Measurements from ENCODE around the gene GMPPA.

GMPPA gene

DNA sequence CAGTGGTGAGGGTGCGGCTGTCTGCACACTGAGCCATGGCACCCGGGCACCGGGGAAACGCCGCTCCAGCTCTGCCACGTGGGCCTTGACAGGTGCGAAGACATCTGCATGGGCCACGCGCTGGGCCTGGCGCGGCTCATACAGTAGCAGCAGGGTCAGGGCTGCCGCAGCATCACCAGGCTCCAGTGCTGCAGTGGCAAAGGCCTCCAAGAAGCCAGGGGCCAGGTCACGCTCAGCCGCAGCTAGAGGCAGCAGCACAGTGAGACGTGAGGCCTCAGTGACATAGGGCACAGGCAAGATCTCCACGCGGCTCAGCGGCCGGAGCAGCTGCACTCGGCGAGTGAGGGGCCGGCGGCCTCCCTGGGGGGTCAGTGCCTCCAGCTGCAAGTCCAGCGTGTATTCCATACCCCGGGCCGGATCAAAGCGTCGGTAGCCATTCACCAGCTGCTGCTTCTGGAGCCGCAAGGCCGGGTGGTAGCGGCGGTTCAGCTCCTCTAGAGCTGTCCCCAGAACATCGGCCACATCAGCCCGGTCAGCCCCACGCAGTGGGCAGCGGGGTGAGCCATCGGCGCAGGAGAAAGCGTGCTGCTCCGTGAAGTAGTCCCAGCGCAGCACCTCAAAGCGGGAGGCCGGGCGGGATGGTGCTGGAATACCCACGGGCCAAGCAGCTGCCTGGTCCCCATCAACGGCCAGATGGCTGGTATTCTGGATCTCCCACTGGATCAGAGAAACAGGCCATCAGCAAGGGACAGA, 41.4 kb downstream of the GMPPA start:
- no peak for DNase-seq (ENCODE audit: low read depth, low spot score)

GRCh38 chr2:219540784-219541504, 42.3 kb downstream of the GMPPA start:
- no peak for DNase-seq (ENCODE audit: low read depth, low spot score)

DNA sequence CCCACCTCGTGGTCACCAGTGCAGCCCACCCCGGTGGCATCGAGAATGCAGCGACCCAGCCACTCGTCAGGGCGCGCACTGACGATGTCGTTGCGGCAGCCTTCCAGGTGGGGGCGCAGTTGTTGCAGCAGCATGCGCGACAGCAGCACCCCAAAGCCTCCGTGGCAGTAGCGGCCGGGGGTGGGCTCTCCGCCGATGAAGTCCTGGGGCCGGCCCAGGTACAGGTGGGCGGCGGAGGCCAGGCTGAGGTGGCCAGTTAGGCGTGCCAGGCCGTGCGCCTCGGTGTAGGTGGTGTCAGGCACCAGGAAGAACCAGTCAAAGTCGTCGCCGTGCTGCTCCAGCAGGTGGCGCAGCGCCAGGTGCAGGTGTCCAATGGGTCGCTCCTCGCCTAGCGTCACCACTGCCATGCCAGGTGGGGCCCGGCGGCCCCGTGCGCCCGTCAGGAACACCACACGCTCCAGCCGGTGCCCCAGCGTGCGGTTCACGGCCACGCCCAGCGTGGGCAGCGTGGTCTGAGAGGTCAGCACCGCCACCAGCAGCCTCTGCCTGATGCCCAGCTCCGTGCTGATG, 43.0 kb downstream of the GMPPA start:
- no peak for DNase-seq (ENCODE audit: low read depth, low spot score)

GRCh38 chr2:219542931-219543595, 44.4 kb downstream of the GMPPA start:
- no peak for DNase-seq (ENCODE audit: low read depth, low spot score)

DNA sequence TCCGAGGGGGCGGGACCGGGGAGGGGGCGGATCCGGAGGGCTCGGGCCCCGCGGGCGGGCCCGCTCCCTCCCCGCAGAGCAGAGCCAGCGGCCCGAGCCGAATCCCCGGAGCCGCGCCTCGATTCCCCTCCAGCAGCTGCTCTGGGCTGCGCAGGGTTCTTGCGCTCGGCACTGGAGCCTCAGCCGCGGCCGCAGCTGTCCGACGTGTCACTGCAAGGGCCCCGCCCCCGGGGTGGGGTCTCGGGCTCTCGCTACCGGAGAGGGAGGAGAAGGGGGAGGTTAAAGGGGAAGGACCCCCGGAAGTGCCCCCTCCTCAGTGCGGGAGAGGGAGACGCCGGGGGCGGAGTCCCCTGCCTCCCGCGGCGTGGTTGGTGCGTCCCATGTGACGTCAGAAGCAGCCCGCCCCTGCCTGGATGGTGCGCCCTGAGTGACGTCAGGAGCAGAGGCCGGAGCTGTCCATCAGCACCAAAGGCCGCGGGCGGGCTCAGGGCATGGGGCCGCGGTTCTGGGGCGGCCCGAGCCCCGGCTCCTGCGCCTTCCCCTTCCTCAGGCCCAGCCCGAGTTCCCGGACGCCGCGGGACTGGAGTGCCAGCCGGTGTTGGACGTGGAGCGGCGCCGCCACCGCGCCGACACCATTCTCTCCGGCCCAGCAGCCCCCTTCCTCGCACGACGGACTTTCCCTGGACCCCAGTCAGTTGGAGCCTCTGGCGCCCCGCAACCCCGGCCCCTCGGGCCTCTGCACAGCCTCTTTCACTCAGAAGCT, 45.1 kb downstream of the GMPPA start, which contains the start of the genes CHPF and TMEM198:
Gene CHPF (minus strand): TSS at position 214 of the 763 bp plus-strand sequence. CDS start 271 bp downstream, outside the sequence.
Gene TMEM198 (plus strand): TSS at position 433 of the 763 bp plus-strand sequence. CDS start 700 bp downstream, outside the sequence.
- peak; percentile 94 for DNase-seq (ENCODE audit: low read depth, low spot score)

GRCh38 chr2:219544567-219544966, 45.9 kb downstream of the GMPPA start:
- DNase-seq (ENCODE audit: low read depth, low spot score) = no peak

DNA sequence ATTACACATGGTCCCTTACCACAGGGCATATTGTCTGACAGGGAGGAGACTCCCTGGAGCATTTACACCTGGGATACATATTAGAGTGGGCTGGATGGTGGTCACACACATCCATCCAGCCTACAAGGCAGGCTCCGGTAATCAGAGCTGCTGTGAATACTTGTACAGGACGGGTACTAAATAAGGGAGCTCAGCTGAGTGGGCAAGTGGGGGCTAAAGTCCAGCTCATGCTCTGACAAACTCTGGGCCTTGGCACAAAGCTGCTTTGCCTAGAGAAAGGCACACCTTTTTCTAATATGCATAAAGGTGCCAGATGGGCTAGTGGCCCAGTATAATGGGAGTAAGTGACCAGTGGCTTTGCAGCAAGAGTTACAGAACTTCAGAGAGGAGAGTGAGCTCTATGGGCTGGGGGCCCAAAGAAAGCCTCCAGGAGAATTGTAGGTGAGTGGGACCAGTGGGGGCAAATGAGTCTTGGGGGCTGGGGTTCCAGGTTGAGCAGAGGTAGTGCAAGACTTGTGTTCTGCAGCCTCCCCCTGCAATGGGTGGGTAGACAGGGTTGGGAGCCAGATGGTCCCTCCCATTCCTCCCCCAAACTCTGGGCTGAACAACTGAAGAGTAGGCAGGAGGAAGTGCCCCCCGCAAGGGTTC, 46.7 kb downstream of the GMPPA start:
- no peak for DNase-seq (ENCODE audit: low read depth, low spot score)

DNA sequence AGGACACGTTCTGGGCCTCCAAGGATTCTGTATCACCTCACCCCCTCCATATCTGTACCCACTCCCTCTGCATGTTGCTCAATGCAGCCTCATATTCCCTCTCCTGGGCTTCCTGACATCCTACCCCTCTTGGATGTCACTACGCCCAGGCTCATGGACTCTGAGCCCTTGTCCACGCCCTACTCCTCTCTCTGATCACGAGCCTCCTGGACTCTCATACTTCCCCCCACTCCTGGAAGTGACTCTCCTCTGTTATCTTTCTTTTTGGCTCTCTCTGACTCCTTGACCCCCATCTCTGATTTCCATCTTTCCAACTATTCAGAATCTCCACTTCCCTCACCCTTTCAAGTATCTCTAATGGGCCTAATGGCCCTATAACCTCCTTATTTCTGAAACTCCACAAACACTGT, 47.3 kb downstream of the GMPPA start:
- no peak for DNase-seq (ENCODE audit: low read depth, low spot score)

DNA sequence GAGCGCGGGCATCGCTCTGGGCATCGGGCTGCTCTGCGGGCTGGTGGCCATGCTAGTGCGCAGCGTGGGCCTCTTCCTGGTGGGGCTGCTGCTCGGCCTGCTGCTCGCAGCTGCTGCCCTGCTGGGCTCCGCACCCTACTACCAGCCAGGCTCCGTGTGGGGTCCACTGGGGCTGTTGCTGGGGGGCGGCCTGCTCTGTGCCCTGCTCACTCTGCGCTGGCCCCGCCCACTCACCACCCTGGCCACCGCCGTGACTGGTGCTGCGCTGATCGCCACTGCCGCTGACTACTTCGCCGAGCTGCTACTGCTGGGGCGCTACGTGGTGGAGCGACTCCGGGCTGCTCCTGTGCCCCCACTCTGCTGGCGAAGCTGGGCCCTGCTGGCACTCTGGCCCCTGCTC, 48.9 kb downstream of the GMPPA start:
- DNase-seq (ENCODE audit: low read depth, low spot score) = no peak

DNA sequence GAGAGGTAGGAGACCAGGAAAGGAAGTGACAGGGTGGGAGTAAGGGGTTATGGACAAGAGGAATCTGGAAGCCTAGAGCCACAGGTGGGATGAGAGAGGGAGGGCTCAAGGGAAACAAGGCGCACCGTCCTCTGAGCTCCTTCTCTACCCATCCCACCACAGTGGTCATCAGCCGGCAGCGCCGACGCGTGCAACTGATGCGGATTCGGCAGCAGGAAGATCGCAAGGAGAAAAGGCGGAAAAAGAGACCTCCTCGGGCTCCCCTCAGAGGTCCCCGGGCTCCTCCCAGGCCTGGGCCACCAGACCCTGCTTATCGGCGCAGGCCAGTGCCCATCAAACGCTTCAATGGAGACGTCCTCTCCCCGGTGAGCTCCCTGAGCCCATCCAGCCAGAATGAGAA, 50.3 kb downstream of the GMPPA start:
- DNase-seq (ENCODE audit: low read depth, low spot score) = no peak

- DNase-seq (ENCODE audit: low read depth, low spot score) = no peak
These were observed 50.9 kb downstream of the GMPPA start for GRCh38 chr2:219549619-219550018.

- no peak for DNase-seq (ENCODE audit: low read depth, low spot score)
These were observed 53.0 kb downstream of the GMPPA start for GRCh38 chr2:219551441-219552381.

GRCh38 chr2:219552382-219553167, 53.9 kb downstream of the GMPPA start:
- DNase-seq (ENCODE audit: low read depth, low spot score) = peak; percentile 46

- no peak for DNase-seq (ENCODE audit: low read depth, low spot score)
These were observed 54.4 kb downstream of the GMPPA start for GRCh38 chr2:219553168-219553417.

- DNase-seq (ENCODE audit: low read depth, low spot score) = no peak
These were observed 54.8 kb downstream of the GMPPA start for GRCh38 chr2:219553463-219553963.

GRCh38 chr2:219554350-219554749, 55.7 kb downstream of the GMPPA start:
- DNase-seq (ENCODE audit: low read depth, low spot score) = no peak

DNA sequence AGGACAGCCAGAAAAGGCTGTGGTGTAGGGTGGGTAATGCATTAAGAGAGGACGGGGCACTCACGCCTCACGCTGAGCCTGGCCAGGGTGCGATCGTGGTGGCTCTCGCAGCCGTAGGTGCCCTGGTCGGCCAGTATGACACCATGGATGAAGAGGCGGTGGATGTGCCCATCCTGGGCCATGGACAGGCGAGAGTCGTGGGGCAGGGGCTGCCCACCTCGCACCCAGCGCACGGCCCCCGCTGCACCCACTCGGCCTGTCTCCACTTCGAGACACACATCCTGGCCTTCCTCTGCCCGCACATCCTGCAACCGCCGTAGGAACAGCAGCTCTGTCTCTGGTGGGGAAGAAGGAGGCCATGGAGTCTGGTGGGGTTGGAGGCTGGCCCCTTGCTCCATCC, 57.3 kb downstream of the GMPPA start:
- DNase-seq (ENCODE audit: low read depth, low spot score) = no peak

DNA sequence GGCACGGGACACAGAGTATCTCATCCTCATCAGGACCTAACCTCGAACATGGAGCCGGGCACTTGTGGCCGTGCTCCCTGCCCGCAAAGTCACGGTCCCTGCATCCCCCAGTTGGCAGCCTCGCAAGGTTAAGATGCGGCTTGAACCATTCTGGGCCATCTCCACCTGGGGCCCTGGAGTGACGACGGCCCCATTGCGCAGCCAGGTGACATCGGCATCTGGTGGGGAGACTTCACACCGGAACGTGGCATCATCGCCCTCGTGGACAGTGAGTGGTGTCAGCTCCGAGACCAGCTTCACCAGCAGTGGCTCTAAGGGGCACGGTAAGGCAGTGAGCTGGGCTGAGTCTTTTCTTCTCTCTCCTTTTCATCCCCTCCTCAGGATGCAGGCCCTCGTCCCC, 57.7 kb downstream of the GMPPA start:
- DNase-seq (ENCODE audit: low read depth, low spot score) = no peak
